ENCODE results near the gene ZDHHC22. TPM values are rescaled to one million over a fixed set of nuclear protein-coding genes. Genes with fewer than 3 reads are reported as not detected.

Gene ZDHHC22
- total RNA-seq, 1 experiment from 2014 or later, result 0.46 TPM

DNA sequence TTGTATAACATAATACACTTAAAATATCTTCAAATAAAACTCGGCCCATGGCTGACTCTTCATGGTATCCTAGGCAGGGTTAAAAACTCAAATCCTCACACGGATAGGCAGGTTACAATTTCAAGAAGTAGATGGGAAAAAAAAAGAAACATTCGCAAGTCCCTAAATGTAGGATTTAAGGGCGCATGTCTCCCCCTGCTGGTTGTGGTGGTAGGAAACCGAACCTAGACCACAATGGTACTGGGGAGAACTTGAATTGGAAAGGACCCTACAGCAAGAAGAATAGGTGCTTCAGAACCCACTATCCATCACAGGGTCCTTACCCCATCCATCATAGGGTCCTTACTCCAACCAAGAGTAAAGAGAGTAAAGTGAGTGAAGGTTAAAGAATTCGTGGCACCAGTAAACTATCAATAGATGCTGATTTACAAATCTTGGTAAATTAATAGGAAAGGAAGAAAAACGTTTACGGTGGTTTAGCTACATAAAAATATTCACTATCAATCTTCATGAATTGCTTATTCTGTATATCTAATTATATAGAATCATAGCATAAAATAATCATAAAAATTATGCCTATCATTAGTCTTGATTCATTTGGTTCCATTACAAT is 46.8 kb downstream of the ZDHHC22 start:
- ChIA-PET POLR2A (interaction anchor here (0.6 to 0.7 kb wide), 2 partner anchors 145 to 277 kb away, joined by 3 to 7 read pairs; no protein-coding TSS in a partner anchor), CTCF (interaction anchor here (0.5 to 2.8 kb wide), 7 partner anchors 11 to 389 kb away, joined by 3 to 13 read pairs (median 5); no protein-coding TSS in a partner anchor)
- TF ChIP-seq, protein P1, sequence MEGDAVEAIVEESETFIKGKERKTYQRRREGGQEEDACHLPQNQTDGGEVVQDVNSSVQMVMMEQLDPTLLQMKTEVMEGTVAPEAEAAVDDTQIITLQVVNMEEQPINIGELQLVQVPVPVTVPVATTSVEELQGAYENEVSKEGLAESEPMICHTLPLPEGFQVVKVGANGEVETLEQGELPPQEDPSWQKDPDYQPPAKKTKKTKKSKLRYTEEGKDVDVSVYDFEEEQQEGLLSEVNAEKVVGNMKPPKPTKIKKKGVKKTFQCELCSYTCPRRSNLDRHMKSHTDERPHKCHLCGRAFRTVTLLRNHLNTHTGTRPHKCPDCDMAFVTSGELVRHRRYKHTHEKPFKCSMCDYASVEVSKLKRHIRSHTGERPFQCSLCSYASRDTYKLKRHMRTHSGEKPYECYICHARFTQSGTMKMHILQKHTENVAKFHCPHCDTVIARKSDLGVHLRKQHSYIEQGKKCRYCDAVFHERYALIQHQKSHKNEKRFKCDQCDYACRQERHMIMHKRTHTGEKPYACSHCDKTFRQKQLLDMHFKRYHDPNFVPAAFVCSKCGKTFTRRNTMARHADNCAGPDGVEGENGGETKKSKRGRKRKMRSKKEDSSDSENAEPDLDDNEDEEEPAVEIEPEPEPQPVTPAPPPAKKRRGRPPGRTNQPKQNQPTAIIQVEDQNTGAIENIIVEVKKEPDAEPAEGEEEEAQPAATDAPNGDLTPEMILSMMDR (IDR thresholded peaks at IDR 0.05), result peak; percentile 85
- TF ChIP-seq TCF7L2 (IDR thresholded peaks at IDR 0.05; ENCODE audit: low read depth, low read length), result no peak
- no peak for TF ChIP-seq POLR2AphosphoS5 (IDR thresholded peaks at IDR 0.05; ENCODE audit: low read depth, low read length)
- TF ChIP-seq, protein P2, sequence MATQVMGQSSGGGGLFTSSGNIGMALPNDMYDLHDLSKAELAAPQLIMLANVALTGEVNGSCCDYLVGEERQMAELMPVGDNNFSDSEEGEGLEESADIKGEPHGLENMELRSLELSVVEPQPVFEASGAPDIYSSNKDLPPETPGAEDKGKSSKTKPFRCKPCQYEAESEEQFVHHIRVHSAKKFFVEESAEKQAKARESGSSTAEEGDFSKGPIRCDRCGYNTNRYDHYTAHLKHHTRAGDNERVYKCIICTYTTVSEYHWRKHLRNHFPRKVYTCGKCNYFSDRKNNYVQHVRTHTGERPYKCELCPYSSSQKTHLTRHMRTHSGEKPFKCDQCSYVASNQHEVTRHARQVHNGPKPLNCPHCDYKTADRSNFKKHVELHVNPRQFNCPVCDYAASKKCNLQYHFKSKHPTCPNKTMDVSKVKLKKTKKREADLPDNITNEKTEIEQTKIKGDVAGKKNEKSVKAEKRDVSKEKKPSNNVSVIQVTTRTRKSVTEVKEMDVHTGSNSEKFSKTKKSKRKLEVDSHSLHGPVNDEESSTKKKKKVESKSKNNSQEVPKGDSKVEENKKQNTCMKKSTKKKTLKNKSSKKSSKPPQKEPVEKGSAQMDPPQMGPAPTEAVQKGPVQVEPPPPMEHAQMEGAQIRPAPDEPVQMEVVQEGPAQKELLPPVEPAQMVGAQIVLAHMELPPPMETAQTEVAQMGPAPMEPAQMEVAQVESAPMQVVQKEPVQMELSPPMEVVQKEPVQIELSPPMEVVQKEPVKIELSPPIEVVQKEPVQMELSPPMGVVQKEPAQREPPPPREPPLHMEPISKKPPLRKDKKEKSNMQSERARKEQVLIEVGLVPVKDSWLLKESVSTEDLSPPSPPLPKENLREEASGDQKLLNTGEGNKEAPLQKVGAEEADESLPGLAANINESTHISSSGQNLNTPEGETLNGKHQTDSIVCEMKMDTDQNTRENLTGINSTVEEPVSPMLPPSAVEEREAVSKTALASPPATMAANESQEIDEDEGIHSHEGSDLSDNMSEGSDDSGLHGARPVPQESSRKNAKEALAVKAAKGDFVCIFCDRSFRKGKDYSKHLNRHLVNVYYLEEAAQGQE (IDR thresholded peaks at IDR 0.05; ENCODE audit: insufficient read depth in 1 of 2, low read depth in 2 of 2, low read length in 1 of 2), result no peak
- TF ChIP-seq SIN3A (IDR thresholded peaks at IDR 0.05; ENCODE audit: borderline replicate concordance, insufficient read depth, low read depth, low read length), result no peak
- BruUV-seq (replicated peaks), result no TSS peak
- ATAC-seq, result no peak
- peaks cover 5% of the 10 kb centered on the region; the same call in 1 of the 2 replicates for H3K9me3 ChIP-seq (ENCODE audit: control insufficient read depth, insufficient read depth, low read depth, low read length)
- DNase-seq (ENCODE audit: low read depth, low spot score), result peak; percentile 57
- H3K27me3 ChIP-seq (ENCODE audit: control insufficient read depth, insufficient read depth, low read length), result no peaks in the 10 kb centered on the region
- intact Hi-C loops (cut with micrococcal nuclease; ENCODE audit: unreplicated experiment), result loop anchor here (1.0 kb wide), 1 partner anchor 218 kb away; no protein-coding TSS in a partner anchor
- H3K36me3 ChIP-seq (ENCODE audit: control insufficient read depth, insufficient read depth, low read length), result no peaks in the 10 kb centered on the region; the same call in 1 of the 2 replicates
- H3K4me3 ChIP-seq (ENCODE audit: low read depth in 2 of 2, low read length in 2 of 2), result no peak overlapping the region
- H3K4me1 ChIP-seq (ENCODE audit: control insufficient read depth, insufficient read depth, low read length), result peaks cover 16% of the 10 kb centered on the region
- H3K27ac ChIP-seq (ENCODE audit: low read length), result no peak overlapping the region; the same call in 1 of the 2 replicates
- in situ Hi-C loops (cut with HindIII; ENCODE audit: low pct_unique_long_range_greater_than_20kb, low sequenced_read_pairs), result no loop called here

DNA sequence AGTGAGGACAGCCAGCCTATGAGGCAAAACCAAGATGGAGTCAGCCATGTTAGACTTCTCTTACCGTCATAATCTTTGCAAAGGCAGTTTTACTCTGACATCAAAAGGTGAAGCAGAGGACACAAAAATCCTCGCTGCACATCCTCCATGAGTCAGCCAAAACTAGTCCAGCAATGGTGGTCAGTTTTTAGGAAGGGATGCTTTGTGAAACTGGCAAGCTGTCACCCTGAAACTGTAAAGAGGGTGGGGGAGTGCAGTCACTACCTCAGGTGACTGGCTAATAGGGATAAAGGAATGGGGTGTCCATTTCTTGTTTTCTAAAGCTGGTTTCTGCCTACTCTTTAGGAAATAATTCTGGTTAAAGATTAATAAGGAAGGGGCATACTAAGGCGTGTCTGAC is 48.9 kb downstream of the ZDHHC22 start:
- POLR2A ChIA-PET, result no interaction called here
- in situ Hi-C loops (cut with HindIII; ENCODE audit: low pct_unique_long_range_greater_than_20kb, low sequenced_read_pairs), result no loop called here
- Histone ChIP-seq H3K9me3 (ENCODE audit: control insufficient read depth, insufficient read depth, low read depth, low read length) (peaks cover 5% of the 10 kb centered on the region; the same call in 1 of the 2 replicates), H3K27ac (ENCODE audit: low read length) (no peak overlapping the region), H3K36me3 (ENCODE audit: control insufficient read depth, insufficient read depth, low read length) (no peaks in the 10 kb centered on the region; the same call in 1 of the 2 replicates), H3K4me3 (ENCODE audit: low read depth in 2 of 2, low read length in 2 of 2) (no peak overlapping the region), H3K27me3 (ENCODE audit: control insufficient read depth, insufficient read depth, low read length) (no peaks in the 10 kb centered on the region), H3K4me1 (ENCODE audit: control insufficient read depth, insufficient read depth, low read length) (peaks cover 7% of the 10 kb centered on the region)
- intact Hi-C loops (cut with micrococcal nuclease; ENCODE audit: unreplicated experiment), result no loop called here
- CTCF ChIA-PET, result interaction anchor here (0.6 kb wide), 1 partner anchor 216 kb away, joined by 4 read pairs; no protein-coding TSS in a partner anchor
- no peak for TF ChIP-seq SIN3A (IDR thresholded peaks at IDR 0.05; ENCODE audit: borderline replicate concordance, insufficient read depth, low read depth, low read length)
- no peak for TF ChIP-seq POLR2AphosphoS5 (IDR thresholded peaks at IDR 0.05; ENCODE audit: low read depth, low read length)
- TF ChIP-seq, protein P1 (IDR thresholded peaks at IDR 0.05), result no peak
- TF ChIP-seq, protein P2 (IDR thresholded peaks at IDR 0.05; ENCODE audit: insufficient read depth in 1 of 2, low read depth in 2 of 2, low read length in 1 of 2), result no peak
- TF ChIP-seq TCF7L2 (IDR thresholded peaks at IDR 0.05; ENCODE audit: low read depth, low read length), result no peak
- no TSS peak for BruUV-seq (replicated peaks)
- DNase-seq (ENCODE audit: low read depth, low spot score) (no peak), ATAC-seq (no peak)
